Right lung (tissue), 10 donors: ENCODE results near the gene ANKRD36. TPM values are rescaled to one million over a fixed set of nuclear protein-coding genes. Genes with fewer than 3 reads are reported as not detected.
"Not testable (repeated sequence)": the region's sequence is repeated elsewhere in the genome, so short reads cannot be mapped to it uniquely, and the experiment has no call there.

Source experiments
- DNase-seq, 2 donors: peaks; one replicate each; pipeline ENCODE4 v3.0.0-alpha.2; 2013
- long read RNA-seq, 8 donors: transcript quantifications; one replicate each; lab custom pipeline, GENCODE V29; 2026
- polyA plus RNA-seq, 5 donors: library from polyadenylated mRNA; unstranded; fragments of 120-200 nt; gene quantifications; one replicate each; pipeline versions ENCODE4 v1.2.1 to v1.2.3, GENCODE V29; 2013; ENCODE audit warnings: inconsistent platforms in 1 of 5, low replicate concordance in 1 of 5; ENCODE audit not compliant: insufficient read length in 5 of 5, insufficient read depth in 1 of 5

Gene ANKRD36
- 10 to 100 TPM; 19.8 to 40.6 (median 38.2) TPM for polyA plus RNA-seq
- long read RNA-seq, donor 1, partial matches to known transcripts: 15 of 17 reads
- long read RNA-seq, donor 1, other reads (novel, unspliced or antisense): 0 of 17 reads
- long read RNA-seq, donor 2: 0 reads
- long read RNA-seq, donor 3, partial matches to known transcripts: 6 of 6 reads
- long read RNA-seq, donor 3, other reads (novel, unspliced or antisense): 0 of 6 reads
- long read RNA-seq, donor 4, partial matches to known transcripts: 14 of 15 reads
- long read RNA-seq, donor 4, other reads (novel, unspliced or antisense): 0 of 15 reads
- long read RNA-seq, donor 5, partial matches to known transcripts: 15 of 19 reads
- long read RNA-seq, donor 5, other reads (novel, unspliced or antisense): 0 of 19 reads
- long read RNA-seq, donor 6, partial matches to known transcripts: 50 of 50 reads
- long read RNA-seq, donor 6, other reads (novel, unspliced or antisense): 0 of 50 reads
- long read RNA-seq, donor 7, partial matches to known transcripts: 20 of 20 reads
- long read RNA-seq, donor 7, other reads (novel, unspliced or antisense): 0 of 20 reads
- long read RNA-seq, donor 8: 0 reads

DNA sequence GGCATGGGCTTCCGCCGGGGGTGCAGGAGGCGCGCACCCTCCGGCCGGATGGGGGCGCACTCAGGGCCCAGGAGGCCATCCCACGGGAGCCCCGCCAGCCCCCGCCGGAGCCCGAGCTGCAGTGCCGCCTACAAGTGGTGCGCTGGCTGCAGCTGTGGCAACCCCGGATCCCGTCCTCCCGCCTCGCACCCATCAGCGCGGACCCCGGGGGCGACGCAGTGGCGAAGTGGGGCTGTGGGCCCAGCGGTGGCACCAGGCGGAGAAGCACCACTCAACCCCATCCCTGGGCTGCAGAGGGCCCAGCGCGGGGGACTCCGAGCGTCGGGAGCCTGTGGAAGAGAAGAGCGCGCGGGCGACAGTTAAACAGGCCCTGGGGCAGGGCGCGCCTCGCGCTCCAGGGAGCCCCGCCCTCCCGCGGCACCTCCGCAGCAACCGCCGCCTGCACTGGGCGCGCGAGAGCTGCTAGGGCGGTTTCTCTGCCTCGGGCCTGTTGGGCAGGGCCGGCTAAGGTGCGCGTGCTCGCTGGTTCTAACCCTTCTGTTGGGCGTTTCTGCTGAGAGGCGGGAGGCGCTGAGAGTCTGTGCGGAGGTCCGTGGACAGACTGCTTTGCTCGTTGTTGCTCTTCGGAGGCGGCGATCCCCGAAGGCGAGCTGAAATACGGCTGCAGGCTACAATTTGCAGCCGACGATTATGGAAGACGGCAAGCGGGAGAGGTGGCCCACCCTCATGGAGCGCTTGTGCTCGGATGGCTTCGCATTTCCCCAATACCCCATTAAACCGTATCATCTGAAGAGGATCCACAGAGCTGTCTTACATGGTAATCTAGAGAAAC, at the start of gene ANKRD36:
Gene ANKRD36, plus strand, starts transcription at position 104 of the 832 bp plus-strand sequence. Its CDS starts 587 bp downstream, at position 691.
- peak; percentile 82 to 85 for DNase-seq

DNA sequence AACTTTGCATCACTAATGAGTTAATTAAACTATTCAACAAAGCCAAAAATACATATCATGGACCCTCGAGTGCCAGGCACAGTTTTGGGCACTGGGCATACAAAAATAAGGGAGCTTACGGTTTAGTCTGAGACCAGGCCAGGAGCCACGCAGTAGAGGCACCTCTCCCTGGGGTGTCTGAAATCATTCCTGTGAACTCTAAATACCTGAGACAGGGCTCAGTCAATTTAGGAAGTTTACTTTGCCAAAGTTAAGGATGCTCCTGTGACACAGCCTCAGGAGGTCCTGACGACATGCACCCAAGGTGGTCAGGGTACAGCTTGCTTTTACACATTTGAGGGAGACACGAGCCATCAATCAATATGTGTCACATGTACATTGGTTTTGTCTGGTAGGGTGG, 46.9 kb upstream of the ANKRD36 start:
- not testable (repeated sequence) for DNase-seq

DNA sequence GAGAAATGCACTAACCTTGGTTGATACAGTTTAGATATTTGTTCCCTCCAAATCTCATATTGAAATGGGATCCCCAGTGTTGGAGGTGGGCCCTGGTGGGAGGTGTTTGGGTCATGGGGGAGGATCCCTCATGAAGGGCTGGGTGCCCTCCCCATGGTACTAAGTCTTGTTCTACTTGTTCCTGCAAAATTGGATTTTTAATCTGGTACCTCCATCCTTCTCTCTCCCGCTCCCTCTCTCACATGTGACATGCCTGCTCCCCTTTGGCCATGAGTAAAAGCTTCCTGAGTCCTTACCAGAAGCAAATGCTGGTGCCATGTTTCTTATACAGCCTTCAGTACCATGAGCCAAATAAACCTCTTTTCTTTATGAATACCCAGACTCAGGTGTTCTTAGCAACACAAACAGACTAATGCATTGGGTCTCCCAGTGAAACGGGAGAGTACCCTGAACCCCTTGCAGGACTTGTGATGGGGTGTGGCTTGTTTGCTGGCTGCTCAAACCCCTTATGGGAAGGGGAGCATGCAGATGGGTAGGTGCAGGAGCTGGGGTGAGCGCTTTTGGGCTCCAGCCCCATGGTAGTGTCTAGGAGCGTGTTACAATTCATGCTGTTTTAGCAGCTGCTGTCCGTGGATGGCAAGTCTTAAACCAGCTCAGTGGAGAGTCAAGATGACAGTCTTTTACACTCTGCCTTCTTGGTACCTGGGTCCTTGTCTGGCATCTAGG, 45.5 kb upstream of the ANKRD36 start:
- DNase-seq: no peak

DNA sequence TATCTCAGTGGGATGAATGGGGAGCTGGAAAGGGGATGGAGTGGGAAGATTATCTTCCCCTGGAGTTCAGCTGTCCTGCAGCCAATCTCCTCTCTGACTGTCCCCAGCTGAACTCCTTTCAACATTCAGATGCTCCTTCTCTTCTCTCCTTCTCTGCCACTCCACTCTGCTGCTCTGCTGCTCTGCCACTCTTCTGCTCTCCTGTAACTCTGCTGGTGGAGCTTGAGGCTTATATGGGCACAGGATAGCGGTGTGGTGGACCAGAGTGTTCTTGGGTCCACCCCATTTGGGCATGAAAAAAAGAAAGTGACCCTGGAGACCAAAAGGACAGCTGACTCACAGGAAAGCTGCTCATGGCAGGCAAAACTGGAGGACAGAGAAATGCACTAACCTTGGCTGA, 44.9 kb upstream of the ANKRD36 start:
- DNase-seq: no peak

DNA sequence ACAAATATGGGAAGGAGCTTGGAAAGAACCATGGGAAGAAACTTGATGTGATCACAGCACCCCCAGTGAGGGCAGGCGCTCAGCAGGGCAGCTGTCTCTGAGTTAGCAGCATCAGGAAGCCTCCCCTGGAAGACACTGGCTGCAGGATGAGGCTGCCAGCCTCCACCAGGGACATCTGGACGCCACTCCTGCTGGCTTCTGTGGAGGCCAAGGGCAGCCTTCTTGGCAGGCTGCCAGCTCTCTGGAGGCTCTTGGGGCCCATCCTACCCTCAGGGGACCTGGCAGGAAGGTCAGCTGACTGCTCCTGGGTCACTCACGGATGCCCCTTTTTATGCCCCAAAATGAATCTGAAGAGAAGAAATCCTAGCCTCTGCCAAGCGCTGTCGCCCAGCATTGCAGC, 44.2 kb upstream of the ANKRD36 start:
- not testable (repeated sequence) for DNase-seq

DNA sequence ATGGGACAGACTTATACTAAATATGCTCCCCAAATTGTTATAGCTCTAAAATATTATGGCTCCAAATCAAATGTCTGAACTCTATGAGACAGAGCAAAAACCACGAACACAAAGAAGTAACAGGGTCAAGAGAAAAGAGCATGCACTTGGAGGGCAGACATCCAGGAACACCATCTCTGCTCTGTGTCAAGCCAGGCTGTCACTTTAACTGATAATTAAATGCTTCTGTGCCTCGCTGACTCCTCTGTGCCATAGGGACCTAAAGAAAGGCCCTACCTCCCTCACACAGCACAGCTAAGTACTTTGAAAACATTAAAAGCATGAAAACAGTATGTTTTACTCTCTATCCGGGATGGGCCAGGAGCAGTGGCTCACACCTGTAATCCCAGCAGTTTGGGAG, 42.0 kb upstream of the ANKRD36 start:
- DNase-seq: not testable (repeated sequence)

DNA sequence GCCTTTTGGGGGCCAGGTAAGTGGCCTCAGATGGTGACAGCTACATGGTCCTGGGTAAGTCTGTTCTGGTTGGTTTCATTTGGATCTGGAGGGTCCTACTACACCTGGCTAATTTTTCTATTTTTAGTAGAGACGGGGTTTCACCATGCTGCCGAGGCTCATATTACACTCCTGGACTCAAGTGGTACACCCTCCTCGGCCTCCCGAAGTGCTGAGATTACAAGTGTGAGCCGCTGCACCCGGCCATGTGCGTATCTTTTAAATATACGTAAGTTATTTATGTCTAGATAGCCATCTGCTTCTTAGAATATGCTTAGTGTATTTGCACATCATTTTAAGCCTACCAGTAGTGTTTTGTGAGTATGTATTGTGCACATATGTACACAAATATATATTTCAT, 35.7 kb upstream of the ANKRD36 start:
- DNase-seq: not testable (repeated sequence)

DNA sequence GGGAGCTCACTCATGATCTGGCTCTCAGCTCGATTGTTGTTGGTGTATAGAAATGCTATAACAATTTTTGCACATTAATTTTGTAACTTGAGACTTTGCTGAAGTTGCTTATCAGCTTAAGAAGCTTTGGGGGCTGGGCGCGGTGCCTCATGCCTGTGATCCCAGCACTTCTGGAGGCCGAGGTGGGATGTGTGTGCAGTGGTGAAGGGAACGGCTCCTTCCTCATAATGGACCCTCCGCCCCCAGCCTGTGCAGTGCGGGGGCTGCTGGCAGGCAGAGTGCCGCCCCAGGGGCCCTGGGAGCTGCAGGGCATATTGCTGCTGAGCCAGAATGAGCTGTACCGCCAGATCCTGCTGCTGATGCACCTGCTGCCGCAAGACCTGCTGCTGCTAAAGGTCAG, 32.1 kb upstream of the ANKRD36 start:
- DNase-seq: not testable (repeated sequence)

DNA sequence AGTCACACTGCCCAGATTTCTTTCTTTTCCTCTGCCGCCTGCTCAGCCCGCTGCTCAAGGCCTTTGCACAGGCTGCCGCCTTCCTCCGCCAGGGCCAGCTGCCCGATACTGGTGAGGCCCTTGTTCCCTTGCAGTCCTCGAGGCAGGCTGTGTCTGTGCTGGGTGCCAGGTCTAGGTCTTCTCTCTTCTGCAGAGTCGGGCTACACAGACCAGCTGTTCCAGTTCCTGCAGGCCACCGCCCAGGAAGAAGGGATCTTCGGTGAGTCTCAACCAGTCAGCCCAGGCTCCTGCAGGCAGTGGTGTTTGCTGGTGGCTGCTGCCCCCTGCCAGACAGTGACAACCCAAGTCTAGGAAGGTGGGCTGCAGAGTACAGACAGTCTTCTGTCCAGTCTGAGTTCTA, 30.7 kb upstream of the ANKRD36 start:
- DNase-seq: not testable (repeated sequence)

DNA sequence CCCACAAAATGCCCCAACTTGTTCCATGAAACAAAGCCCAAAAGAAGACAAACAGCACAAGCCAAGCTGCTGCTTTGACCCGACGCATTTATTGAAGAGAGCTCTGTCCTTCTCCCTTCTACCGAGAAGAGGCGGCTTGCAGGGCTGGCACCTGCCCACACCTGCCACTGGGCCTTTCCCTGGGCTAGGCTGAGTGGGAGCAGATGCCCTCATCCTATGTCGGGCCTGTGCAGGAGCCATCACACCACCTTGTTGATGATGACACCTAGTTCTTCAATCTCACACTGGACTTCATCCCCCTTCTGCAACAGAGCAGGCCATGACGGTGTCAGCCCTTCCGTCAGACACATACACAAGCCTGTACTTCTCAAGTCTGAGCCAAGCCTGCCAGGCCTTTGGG, 29.4 kb upstream of the ANKRD36 start:
- DNase-seq: not testable (repeated sequence)

DNA sequence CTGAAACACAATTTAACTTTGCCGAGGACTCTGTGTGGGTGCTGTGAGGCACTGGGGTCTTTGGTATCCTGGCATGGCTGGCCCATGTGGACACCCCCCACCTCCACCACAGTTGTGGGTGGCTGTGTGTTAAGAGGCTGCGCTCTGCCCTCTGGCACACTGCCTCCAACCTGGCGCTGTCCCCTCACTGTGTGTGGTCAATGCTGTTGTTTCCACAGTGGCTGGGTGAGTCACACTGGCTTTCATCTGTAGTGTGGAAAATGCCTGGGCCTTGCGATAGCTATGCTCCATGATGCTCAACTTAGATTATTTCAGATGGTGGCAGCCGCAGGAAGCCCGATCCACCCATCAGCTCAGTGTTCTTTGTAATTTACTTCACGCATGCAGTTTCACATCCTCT, 27.9 kb upstream of the ANKRD36 start:
- not testable (repeated sequence) for DNase-seq

DNA sequence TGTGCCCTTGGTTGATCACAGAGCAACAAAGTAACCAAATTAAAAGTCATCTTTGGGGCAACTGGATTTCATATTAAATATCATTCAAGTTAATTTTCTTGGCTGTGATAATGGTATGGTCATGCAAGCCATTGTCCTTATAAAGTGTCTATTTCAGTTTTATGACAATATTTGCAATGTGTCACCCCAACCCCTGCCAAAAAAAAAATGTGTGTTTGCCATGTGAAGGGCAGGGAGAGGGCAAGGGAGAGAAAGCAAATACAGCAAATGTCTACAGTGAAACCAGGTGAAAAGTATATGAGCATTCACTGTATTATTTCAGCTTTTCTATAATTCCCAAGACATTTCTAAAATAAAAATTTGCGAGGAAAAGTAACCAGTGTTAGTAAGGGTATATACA, 24.2 kb upstream of the ANKRD36 start:
- not testable (repeated sequence) for DNase-seq

DNA sequence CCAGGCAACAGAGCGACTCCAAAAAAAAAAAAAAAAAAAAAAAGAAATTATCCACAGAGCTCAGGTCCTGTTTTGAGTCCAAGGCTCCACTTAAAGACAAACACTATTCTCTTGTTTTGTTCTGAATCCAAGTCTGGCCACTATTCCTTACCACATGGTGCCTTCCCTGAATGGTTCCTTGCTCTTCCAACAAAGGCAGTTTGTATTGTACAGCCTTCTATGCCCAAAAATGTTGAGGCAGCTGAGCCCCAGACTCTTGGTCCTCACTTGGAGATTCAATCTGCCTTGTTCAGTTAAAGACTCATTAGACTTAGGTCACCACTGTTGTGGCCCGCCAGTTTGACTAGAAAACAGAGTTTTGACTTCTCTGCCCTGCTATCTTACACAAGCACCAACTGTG, 20.0 kb upstream of the ANKRD36 start:
- not testable (repeated sequence) for DNase-seq

DNA sequence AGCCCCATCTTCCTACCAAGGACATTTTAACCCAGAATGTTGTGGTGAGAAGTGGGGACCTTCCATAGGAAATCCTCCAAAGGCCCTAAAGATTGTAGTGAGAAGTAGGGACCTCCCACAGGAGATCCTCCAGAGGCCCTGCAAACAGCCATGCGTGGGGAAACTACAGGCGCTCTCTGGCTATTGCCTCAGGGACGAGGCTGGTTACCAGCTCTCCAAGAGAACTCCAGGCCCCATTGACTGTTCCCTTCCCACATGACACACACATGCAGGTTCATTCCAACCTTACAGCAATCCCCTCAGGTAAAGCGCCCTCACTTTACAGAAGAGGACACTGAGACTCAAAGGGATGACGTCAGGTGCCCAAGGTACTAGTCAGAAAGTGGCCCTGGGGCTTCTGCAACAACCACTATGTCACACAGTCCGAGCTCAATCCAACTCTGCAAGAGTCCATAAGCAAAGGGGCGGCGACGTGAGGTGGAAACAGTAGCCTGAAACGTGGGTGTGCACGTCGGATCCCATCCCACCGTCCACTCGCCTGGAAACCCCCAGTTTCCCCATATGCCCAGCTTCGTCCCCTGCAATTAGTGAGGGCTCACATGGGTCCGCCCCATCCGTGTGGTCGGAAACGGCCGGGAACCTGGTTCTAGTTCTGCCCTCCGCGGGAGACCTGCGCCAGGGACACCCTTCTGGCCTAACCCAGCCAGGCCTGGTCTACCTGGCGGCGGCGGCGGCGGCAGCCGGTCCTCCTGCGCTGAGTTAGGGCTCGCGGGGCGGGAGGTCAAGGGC, 18.8 kb upstream of the ANKRD36 start:
- DNase-seq: not testable (repeated sequence)

DNA sequence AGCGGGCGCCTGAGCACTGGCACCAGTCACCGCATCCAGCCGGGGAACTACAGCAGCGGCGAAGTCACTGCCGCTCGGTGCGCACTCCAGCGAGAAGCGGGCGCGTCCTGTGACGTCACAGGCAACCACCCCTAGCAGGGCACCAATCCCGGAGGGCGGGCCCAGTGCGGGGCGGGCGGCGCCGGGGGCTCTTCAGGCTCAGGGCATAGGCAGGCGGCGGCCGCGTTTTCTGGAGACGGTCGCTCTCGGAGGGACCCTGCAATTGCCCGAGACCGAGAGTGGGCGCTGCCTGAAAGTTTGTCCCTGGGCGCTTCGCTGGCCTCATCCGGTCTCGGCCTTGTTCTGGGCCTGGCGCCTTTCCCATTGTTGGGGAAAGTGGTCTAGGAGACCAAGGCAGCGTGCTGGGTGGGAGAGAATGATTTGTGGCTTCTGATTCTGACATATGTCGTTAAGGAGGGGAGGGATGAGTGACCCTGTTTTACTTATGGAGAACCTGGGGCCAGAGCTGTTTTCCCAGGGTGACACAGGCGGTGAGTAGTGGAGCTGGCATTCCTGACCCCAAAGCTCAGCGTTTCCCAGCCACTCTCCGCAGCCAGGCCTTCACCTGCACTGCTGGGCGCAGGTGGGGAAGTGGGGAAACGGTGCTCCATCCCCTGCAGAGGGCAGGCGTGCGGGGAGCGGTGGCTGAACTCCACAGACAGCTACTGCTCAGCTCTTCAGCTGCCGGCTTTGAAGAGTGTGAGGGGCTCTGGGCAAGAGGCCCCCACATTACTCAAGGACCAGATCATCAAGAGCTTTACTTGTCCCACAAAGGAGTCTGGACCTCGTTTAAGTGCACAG, 18.0 kb upstream of the ANKRD36 start, which contains the start of gene FAHD2B:
Gene FAHD2B, minus strand, starts transcription at position 111 of the 840 bp plus-strand sequence. CDS start 3,176 bp downstream, outside the sequence.
- peak; percentile 74 for DNase-seq

DNA sequence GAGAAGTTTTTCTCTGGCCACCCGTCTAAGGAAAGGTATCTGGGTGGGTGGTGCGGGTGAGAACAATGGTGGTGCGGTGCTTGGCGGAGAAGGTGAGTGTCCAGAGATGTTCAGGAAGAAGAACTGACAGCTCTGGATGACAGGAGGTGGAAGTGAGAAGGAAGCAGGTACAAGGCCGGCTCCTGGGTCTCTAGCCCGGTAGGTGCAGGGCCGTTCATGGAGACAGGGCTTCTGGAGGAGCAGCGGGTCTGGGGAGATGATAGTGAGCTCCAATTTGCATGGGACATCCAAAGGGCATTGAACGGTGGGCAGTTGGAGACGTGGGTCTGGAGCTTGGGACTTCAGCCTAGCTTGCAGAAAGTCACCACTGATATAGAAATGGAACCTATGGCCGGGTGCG, 17.3 kb upstream of the ANKRD36 start:
- DNase-seq: no peak

DNA sequence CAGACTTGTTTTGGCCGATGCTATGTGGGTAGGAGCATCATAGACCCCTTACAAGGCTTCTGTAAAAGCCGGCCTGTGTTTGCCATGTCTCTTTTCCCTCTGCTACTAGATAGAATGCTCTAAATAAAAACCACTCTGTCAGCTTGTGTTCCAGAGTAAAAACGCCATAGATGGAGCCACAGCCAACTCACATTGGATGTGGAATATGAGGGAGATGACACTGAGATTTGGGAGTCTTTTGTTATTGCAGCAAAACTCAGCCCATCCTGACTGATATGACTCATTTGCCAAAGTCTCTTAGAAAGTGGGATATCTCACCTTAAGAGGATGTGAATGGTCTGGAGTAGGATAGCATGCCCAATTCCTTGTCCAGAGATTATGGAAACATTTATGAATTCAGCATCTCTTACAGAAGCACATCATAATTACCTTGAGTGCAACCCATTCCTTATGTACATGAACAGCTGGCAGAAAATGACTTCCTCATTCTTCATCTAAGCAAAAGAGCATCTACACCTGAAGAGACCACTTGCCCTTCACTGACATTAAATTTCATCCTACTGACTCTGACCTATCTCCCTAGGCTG, 14.1 kb upstream of the ANKRD36 start:
- DNase-seq: not testable (repeated sequence)

DNA sequence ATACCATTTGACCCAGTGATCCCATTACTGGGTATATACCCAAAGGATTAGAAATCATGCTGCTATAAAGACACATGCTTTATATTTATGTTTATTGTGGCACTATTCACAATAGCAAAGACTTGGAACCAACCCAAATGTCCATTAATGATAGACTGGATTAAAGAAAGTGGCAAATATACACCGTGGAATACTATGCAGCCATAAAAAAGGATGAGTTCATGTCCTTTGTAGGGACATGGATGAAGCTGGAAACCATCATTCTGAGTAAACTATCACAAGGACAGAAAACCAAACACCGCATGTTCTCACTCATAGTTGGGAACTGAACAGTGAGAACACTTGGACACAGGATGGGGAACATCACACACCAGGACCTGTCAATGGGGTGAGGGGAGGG, 6.1 kb upstream of the ANKRD36 start:
- not testable (repeated sequence) for DNase-seq

DNA sequence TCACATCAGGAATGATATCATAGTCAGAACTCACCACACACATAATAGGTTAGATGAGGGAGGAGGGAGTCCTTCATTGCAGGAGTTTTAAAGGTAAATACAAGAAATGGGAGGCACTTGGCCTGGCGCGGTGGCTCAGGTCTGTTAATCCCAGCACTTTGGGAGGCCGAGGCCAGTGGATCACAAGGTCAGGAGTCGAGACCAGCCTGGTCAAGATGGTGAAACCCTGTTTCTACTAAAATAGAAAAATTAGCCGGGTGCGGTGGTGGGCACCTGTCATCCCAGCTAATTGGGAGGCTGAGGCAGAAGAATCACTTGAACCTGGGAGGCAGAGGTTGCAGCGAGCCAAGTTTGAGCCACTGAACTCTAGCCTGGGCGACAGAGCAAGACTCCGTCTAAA, 1.7 kb upstream of the ANKRD36 start:
- not testable (repeated sequence) for DNase-seq
